Kidney capillary endothelial cell (primary cell): ENCODE measurements around the gene SPTBN1.
"Not testable (repeated sequence)": the region's sequence is repeated elsewhere in the genome, so short reads cannot be mapped to it uniquely, and the experiment has no call there.

ENCODE experiments used
- DNase-seq: peaks from one replicate; pipeline ENCODE4 v3.0.0-alpha.2; 2018; ENCODE audit warnings: low spot score

SPTBN1 gene

GRCh38 chr2:54672590-54673456, 216.7 kb downstream of the SPTBN1 start:
- DNase-seq: no peak

- DNase-seq: peak; percentile 87
Measured at GRCh38 chr2:54673501-54673998, 217.4 kb downstream of the SPTBN1 start.

- no peak for DNase-seq
Measured at GRCh38 chr2:54675281-54675680, 219.2 kb downstream of the SPTBN1 start.

GRCh38 chr2:54675738-54676137, 219.6 kb downstream of the SPTBN1 start:
- no peak for DNase-seq

GRCh38 chr2:54676656-54677055, 220.5 kb downstream of the SPTBN1 start:
- DNase-seq: no peak

- no peak for DNase-seq
Measured at GRCh38 chr2:54677476-54678265, 221.5 kb downstream of the SPTBN1 start.

GRCh38 chr2:54678719-54679118, 222.6 kb downstream of the SPTBN1 start:
- DNase-seq: no peak

- no peak for DNase-seq
Measured at GRCh38 chr2:54680397-54681041, 224.4 kb downstream of the SPTBN1 start.

- no peak for DNase-seq
Measured at GRCh38 chr2:54681416-54681815, 225.3 kb downstream of the SPTBN1 start.

- DNase-seq: no peak
Measured at GRCh38 chr2:54683596-54683995, 227.5 kb downstream of the SPTBN1 start.

GRCh38 chr2:54685263-54685775, 229.2 kb downstream of the SPTBN1 start:
- DNase-seq: no peak

- no peak for DNase-seq
Measured at GRCh38 chr2:54687595-54688152, 231.5 kb downstream of the SPTBN1 start.

GRCh38 chr2:54691445-54692135, 235.5 kb downstream of the SPTBN1 start:
- no peak for DNase-seq

GRCh38 chr2:54692556-54692955, 236.4 kb downstream of the SPTBN1 start:
- no peak for DNase-seq

- DNase-seq: no peak
Measured at GRCh38 chr2:54695378-54695777, 239.3 kb downstream of the SPTBN1 start.

- DNase-seq: no peak
Measured at GRCh38 chr2:54697934-54698333, 241.8 kb downstream of the SPTBN1 start.

- not testable (repeated sequence) for DNase-seq
Measured at GRCh38 chr2:54698926-54699325, 242.8 kb downstream of the SPTBN1 start.

- DNase-seq: no peak
Measured at GRCh38 chr2:54699665-54700064, 243.5 kb downstream of the SPTBN1 start.

GRCh38 chr2:54701029-54701428, 244.9 kb downstream of the SPTBN1 start:
- DNase-seq: no peak

- no peak for DNase-seq
Measured at GRCh38 chr2:54704238-54704637, 248.1 kb downstream of the SPTBN1 start.
